Renal cortex interstitium (tissue), 11 donors: ENCODE measurements around the gene WSB1. TPM values are rescaled to one million over a fixed set of nuclear protein-coding genes. Genes with fewer than 3 reads are reported as not detected.

Source experiments
- DNase-seq, 11 donors: peaks; one replicate each; pipeline ENCODE4 v3.0.0-alpha.2; 2013; ENCODE audit warnings: low read depth in 9 of 11, low spot score in 4 of 11; ENCODE audit errors: extremely low read depth in 1 of 11
- polyA plus RNA-seq, 3 donors: library from polyadenylated mRNA; unstranded; fragments of 120-200 nt; gene quantifications; one replicate each; pipeline ENCODE4 v1.2.1, GENCODE V29; 2013; ENCODE audit not compliant: insufficient read length in 3 of 3

WSB1 gene
- polyA plus RNA-seq, 3 donors, result 210 to 500 (median 302) TPM

DNA sequence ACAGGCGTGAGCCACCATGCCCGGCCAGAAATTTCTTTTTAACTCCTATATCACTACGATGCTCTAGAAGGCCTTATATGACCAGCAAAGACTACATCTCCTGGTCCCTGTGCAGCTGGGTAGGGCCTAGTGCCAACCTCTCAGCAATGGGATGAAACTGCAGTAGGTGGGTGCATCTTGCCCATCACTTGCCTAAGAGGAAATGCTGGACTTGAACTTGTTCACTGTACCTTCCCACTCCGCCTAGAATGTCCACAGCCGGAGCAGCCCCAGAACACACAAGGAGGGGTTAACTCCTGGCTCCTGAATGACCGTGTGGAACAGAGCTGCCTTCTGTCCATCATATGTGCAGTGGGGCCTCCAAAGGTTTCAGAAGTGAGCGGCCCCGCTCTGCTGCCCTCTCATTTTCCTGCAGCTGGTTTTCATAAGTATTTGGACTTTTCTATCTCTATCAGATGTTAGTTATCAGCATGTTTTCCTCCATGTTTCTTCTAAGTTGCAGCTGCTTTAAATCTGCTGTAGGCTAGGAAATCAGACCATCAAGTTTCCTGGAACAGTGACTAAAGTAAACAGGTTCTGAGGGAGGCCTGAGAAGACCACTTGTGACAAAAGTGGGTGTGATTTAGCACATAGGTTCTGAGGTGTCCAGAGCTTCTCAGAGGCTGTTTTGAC is 52.5 kb downstream of the WSB1 start:
- DNase-seq, result no peak

DNA sequence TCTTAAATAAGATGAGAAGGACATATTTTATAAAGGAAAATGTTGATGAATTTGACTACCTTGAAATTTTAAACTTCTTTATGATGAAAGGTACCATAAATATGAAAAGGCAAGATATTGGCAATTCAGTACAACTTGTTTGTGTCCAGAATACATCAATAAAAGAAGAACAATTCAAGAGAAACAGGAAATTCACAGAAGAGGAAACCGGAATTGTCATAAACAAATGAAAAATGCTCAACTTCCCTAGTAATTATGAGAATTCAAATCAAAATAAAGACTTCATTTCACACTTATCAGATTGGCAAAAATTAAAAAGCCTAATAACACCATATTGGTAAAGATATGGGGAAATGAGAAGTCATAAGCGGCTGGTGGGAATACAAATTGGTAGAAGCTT is 54.3 kb downstream of the WSB1 start:
- no peak for DNase-seq

DNA sequence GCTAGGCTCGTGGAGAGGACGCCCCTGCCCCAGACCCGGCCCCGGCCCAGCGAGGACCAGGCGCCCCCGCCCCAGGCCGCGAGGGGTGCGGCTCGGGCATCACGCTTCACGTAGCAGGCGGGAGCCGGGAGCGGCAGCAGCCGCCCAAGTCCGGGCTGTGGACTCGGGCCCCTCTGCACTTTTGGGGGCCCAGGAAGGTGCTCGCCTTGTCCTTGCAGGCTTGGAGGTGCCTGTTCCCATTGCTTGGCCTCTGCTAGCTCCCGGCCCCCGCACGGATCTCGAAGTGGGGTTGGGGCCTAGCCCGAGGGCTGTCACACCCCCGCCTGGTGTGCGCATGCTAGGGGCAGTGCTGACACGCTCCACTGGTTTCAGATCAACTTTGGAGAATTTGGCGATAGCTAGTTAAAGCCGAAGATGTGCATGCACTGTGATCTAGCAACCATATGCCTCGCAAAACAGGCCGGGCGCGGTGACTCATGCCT is 55.7 kb downstream of the WSB1 start:
- DNase-seq, result no peak

- DNase-seq, result no peak
These were observed 57.8 kb downstream of the WSB1 start for GRCh38 chr17:27351759-27352158.

- DNase-seq, result no peak
These were observed 58.6 kb downstream of the WSB1 start for GRCh38 chr17:27352448-27353032.

- DNase-seq, result no peak
These were observed 59.1 kb downstream of the WSB1 start for GRCh38 chr17:27353033-27353460.

DNA sequence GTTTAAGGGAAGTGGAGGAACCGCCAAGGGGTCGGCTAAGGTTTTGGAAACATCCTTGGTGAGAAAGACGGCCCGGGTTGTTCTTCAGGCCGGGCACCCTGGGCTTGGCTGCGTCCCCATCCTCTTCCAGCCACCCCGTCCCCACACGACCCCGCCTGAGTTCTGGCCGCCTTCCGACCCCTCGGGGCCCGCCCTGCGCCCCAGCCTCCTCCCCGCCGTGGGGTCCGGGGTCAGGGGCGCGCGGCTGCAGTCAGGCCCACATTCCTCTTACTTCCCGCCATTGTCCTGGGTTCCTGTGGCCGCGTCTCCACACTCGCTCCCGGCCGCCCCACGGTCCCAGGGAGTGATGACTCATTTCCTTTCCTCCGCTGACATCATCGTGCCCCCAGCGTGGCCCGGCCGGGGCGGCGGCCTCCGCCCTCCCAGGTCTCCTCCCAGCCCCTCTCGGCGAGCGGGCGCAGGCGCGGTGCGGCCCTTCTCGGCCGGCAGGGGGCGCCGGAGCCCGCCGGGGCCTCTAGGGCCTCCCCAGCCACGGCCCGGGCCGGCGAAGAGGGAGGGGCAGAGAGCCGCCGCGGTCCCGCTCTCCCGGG is 59.6 kb downstream of the WSB1 start:
- DNase-seq, result peak in 10 of 11 donors; percentile 66 to 87 (median 82)

DNA sequence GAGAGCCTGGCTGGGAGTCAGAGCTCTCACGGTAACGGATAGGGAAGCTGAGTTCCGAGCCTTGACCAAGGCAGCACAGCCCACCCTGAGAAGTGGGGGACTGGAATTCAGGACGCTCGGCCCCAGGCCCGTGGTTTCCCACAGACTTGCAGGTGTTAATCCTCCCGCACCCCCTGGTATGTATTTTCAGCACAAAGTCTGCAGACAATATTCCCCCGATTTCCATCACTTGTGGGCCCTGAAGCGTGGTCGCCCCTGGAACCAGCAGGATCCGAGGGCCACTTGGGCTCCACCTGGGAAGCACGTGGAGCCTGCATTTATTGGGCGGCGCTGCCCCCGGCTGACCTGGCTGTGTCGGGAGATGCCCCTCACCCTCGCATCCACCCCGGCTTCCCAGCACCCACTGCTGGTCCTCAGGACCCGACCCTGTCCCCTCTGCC is 60.2 kb downstream of the WSB1 start:
- DNase-seq, result no peak

GRCh38 chr17:27354491-27355081 is 60.7 kb downstream of the WSB1 start:
- no peak for DNase-seq

DNA sequence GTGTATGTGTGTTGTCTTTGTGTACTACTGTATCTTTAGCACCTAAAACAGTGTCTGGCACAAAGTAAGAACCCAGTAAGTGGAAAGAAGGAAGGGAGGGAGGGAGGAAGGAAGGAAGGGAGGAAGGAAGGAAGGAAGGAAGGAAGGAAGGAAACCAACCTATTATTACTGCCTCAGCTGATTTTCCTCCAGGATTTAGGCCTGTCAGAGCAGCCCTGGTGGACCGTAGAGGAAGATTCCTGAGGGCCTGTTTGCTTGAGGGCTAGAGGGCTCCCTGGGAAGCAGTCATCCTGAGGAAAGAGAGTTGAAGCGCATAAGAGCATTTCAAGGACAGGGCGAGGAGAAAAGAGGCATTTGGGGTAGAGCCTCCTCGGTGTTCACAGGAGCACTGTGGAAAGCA is 61.5 kb downstream of the WSB1 start:
- no peak for DNase-seq

GRCh38 chr17:27356091-27356705 is 62.3 kb downstream of the WSB1 start:
- no peak for DNase-seq

- no peak for DNase-seq
These were observed 63.3 kb downstream of the WSB1 start for GRCh38 chr17:27357236-27357635.

- no peak for DNase-seq
These were observed 66.6 kb downstream of the WSB1 start for GRCh38 chr17:27360507-27360906.

- no peak for DNase-seq
These were observed 67.8 kb downstream of the WSB1 start for GRCh38 chr17:27361695-27362094.

DNA sequence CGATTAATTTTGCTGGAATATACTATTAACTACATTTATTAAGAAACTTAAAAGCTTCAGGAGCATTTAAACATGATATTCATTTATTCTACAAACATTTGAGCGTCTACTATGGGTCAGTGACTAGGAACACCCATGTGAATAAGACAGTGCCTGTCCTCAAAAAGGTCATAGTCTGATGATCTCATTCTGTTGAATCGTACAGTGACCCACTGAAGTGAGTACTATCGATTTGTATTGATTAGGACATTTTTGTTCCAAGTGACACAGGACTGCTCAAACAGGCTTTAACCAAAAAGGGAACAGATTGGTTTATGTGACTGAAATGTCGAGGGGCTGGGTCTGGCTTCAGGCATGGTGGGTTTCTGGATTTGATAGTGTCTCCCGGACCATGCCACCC is 68.6 kb downstream of the WSB1 start:
- DNase-seq, result no peak

DNA sequence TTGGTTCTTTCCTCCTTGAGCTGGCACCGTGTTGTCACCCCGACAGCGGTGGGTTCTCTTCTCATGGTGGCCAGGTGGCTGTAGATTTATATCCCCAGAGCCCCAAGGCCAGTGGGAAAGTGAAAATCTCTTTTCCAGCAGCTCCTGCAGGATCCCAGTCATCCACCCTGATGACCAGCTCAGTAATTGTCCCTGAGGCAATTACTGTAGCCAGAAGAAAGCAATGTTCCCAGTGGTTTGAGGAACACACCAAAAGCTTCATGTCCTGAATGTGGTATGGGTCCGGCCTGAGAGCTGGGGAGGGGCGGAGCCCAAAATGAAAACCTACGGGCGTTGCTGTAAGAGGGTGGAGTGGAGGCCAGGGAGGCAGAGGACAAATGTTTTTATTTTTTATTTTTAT is 69.0 kb downstream of the WSB1 start:
- no peak for DNase-seq

GRCh38 chr17:27363326-27363725 is 69.4 kb downstream of the WSB1 start:
- no peak for DNase-seq
